Progenitor cell of endocrine pancreas (in vitro differentiated cells): ENCODE measurements around the gene MRPL19. TPM values are rescaled to one million over a fixed set of nuclear protein-coding genes. Genes with fewer than 3 reads are reported as not detected.

ENCODE experiments used
- DNase-seq: peaks from one replicate; pipeline ENCODE4 v3.0.0; 2021; ENCODE audit warnings: low spot score; ENCODE audit not compliant: unreplicated experiment
- H3K27ac Mint-ChIP-seq: 2 replicates; pipeline ENCODE4 v1.8.0; 2021; ENCODE audit warnings: mild to moderate bottlenecking, moderate library complexity, mixed read lengths
- H3K27me3 Mint-ChIP-seq: 2 replicates; pipeline ENCODE4 v1.8.0; 2021; ENCODE audit warnings: mixed read lengths
- H3K36me3 Mint-ChIP-seq: 2 replicates; pipeline ENCODE4 v1.8.0; 2022; ENCODE audit warnings: mixed read lengths; ENCODE audit not compliant: insufficient read depth
- H3K4me1 Mint-ChIP-seq: 2 replicates; pipeline ENCODE4 v1.8.0; 2021; ENCODE audit warnings: low read depth, mixed read lengths
- H3K4me3 Mint-ChIP-seq: 2 replicates; pipeline ENCODE4 v1.8.0; 2021; ENCODE audit warnings: low read depth, mild to moderate bottlenecking, moderate library complexity, mixed read lengths
- H3K9me3 Mint-ChIP-seq: 2 replicates; pipeline ENCODE4 v1.8.0; 2021; ENCODE audit warnings: low read depth, mixed read lengths
- total RNA-seq: library from RNA; stranded (reverse); gene quantifications from 2 replicates; pipeline ENCODE4 v1.2.1, GENCODE V29; 2021
- TF ChIP-seq, protein P1 (sequence below): fragments of 200-600 bp; sonication (generic); IDR thresholded peaks from one replicate; pipeline ENCODE4 v1.5.0; 2021; ENCODE audit warnings: antibody characterized with exemption, mild to moderate bottlenecking; ENCODE audit not compliant: unreplicated experiment

MRPL19 gene
- total RNA-seq, 1 donor from 2014 or later = 73.1 TPM

- Mint-ChIP-seq H3K4me3 (no peak overlapping the region), H3K27me3 (peaks cover 36% of the 10 kb centered on the region), H3K9me3 (no peaks in the 10 kb centered on the region), H3K4me1 (no peaks in the 10 kb centered on the region), H3K27ac (no peak overlapping the region), H3K36me3 (no peaks in the 10 kb centered on the region)
- TF ChIP-seq, protein P1, sequence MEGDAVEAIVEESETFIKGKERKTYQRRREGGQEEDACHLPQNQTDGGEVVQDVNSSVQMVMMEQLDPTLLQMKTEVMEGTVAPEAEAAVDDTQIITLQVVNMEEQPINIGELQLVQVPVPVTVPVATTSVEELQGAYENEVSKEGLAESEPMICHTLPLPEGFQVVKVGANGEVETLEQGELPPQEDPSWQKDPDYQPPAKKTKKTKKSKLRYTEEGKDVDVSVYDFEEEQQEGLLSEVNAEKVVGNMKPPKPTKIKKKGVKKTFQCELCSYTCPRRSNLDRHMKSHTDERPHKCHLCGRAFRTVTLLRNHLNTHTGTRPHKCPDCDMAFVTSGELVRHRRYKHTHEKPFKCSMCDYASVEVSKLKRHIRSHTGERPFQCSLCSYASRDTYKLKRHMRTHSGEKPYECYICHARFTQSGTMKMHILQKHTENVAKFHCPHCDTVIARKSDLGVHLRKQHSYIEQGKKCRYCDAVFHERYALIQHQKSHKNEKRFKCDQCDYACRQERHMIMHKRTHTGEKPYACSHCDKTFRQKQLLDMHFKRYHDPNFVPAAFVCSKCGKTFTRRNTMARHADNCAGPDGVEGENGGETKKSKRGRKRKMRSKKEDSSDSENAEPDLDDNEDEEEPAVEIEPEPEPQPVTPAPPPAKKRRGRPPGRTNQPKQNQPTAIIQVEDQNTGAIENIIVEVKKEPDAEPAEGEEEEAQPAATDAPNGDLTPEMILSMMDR = no peak
- DNase-seq = no peak
Observed at GRCh38 chr2:75610671-75611070, 35.9 kb upstream of the MRPL19 start.

DNA sequence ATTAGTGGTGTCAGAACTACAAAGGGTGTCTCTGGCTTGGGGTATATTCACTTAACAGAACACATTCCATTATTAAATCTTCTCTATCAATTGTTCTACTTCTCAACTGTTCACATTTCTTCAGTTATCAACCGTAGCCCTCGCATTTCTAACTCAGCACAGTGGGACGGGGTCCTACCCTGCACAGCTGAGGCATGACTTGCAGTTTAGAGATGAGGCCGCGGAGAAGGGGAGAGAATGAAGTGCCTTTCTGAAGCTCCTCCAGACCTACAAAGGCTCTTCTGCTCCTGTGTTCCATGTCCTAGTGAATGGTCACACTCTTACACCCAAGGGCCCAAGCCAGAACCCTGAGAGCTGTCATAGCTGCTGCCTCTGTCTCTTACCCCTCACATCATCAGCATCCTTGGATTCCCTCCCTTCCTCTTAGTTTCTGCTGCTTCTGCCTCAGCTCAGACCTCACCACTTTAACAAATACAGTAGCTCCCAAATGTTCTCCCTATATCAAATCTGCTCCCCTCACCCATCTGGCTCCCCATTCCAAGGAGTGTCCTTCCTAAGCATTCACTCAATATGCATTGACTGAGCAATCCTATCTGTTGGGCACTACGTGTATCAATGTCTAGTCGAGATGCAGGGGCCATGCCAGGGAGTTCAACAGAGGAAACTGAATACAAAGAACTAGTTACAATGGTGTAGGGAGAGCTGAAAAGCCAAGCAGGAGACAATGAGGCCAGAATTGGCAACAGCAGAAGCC, 34.3 kb upstream of the MRPL19 start:
- DNase-seq = no peak
- no peak overlapping the region for H3K27ac Mint-ChIP-seq
- TF ChIP-seq, protein P1 = no peak
- H3K27me3 Mint-ChIP-seq = peaks cover 30% of the 10 kb centered on the region
- H3K4me1 Mint-ChIP-seq = no peaks in the 10 kb centered on the region
- H3K9me3 Mint-ChIP-seq = peaks cover 3% of the 10 kb centered on the region
- no peaks in the 10 kb centered on the region for H3K36me3 Mint-ChIP-seq
- no peak overlapping the region for H3K4me3 Mint-ChIP-seq

- no peak overlapping the region for H3K27ac Mint-ChIP-seq
- peaks cover 27% of the 10 kb centered on the region for H3K27me3 Mint-ChIP-seq
- DNase-seq = no peak
- H3K4me3 Mint-ChIP-seq = no peak overlapping the region
- H3K4me1 Mint-ChIP-seq = no peaks in the 10 kb centered on the region
- peaks cover 4% of the 10 kb centered on the region for H3K9me3 Mint-ChIP-seq
- H3K36me3 Mint-ChIP-seq = no peaks in the 10 kb centered on the region
- TF ChIP-seq, protein P1 = no peak
Observed at GRCh38 chr2:75612862-75613243, 33.7 kb upstream of the MRPL19 start.

DNA sequence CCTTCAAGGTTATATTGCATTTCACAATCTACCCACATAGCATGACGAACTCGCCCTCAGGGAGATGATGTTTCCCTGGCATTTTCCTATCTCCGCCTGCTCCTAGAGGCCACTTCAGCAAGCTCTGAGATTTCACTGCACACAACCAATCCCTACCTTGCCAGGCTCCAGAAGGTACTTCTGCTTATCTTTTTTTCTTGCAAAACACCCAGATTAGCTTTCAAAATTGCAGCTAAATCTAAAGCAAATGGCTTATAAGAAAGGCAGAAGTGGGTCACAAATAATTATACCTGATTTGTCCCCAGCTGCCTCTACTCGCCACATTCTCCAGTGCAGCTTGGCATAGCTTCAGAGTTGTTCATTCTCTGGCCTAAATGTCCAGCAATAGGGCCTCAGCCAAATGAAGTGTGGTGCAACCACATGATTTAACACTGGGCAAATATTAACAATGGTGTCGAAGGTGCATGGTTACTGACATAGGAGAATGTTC, 32.4 kb upstream of the MRPL19 start:
- Mint-ChIP-seq H3K36me3 (no peaks in the 10 kb centered on the region), H3K4me1 (no peaks in the 10 kb centered on the region), H3K4me3 (no peak overlapping the region), H3K27ac (no peak overlapping the region), H3K9me3 (peaks cover 4% of the 10 kb centered on the region), H3K27me3 (peaks cover 25% of the 10 kb centered on the region)
- no peak for DNase-seq
- TF ChIP-seq, protein P1 = no peak

DNA sequence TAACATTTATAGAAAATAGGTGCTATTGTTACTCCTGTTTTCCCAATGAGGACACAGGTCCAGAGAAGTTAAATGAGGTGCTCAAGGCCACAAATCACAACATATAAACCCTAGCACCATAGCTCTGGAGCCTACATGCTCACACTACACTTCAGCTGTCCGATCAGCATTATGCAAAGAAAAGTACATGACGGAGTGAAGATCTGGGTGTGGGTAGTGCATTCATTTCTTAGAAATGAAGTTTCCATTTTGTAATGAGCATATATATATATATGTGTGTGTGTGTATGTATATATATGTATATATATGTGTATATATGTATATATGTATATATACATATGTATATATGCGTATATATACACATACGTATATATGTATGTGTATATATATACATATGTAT, 30.2 kb upstream of the MRPL19 start:
- Mint-ChIP-seq H3K27me3 (peaks cover 14% of the 10 kb centered on the region), H3K9me3 (peaks cover 4% of the 10 kb centered on the region), H3K27ac (no peak overlapping the region), H3K4me1 (no peaks in the 10 kb centered on the region), H3K4me3 (no peak overlapping the region), H3K36me3 (no peaks in the 10 kb centered on the region)
- TF ChIP-seq, protein P1 = no peak
- DNase-seq = no peak
